PFSK-1 (cell line): ENCODE data around the gene PTDSS2.

Source experiments
- FOXP2 ChIP-seq: optimal IDR thresholded peaks from 2 replicates; pipeline ENCODE3; 2011; ENCODE audit warnings: borderline replicate concordance, control low read depth, inconsistent platforms; ENCODE audit not compliant: insufficient read depth; ENCODE audit errors: extremely low read length, extremely low read depth
- POLR2AphosphoS5 ChIP-seq: IDR thresholded peaks from 2 replicates; pipeline ENCODE4 v1.6.1; 2012; ENCODE audit warnings: low read depth, mild to moderate bottlenecking, control low read depth, low read length, moderate library complexity
- REST ChIP-seq, 2 experiments: IDR thresholded peaks; 2 replicates each; pipeline versions ENCODE4 v1.6.1 to v1.8.0; 2011 to 2012; ENCODE audit warnings: low read depth in 2 of 2, low read length in 2 of 2, control low read depth in 1 of 2, inconsistent platforms in 1 of 2, mild to moderate bottlenecking in 1 of 2, moderate library complexity in 1 of 2; ENCODE audit not compliant: insufficient read depth in 1 of 2
- SIN3A ChIP-seq: IDR thresholded peaks from 2 replicates; pipeline ENCODE4 v1.6.1; 2012; ENCODE audit warnings: mild to moderate bottlenecking, low read length, moderate library complexity, borderline replicate concordance; ENCODE audit not compliant: insufficient read depth

GRCh38 chr11:536841-537621 is 87.0 kb downstream of the PTDSS2 start, which contains the start of gene LRRC56:
- TF ChIP-seq POLR2AphosphoS5 (no peak), SIN3A (no peak), REST (IDR thresholded peaks at IDR 0.05; ENCODE audit: insufficient read depth in 1 of 2, low read depth in 2 of 2, low read length in 2 of 2) (no peak), FOXP2 (no peak)
